HepG2 (cell line): ENCODE data around the gene LDLR. TPM values are rescaled to one million over a fixed set of nuclear protein-coding genes. Genes with fewer than 3 reads are reported as not detected.

Experiments
- CCAR2 ChIP-seq: fragments of 200-400 bp; formaldehyde crosslinking; optimal IDR thresholded peaks from 2 replicates; pipeline ENCODE3; 2018; ENCODE audit warnings: low read depth, mild to moderate bottlenecking, low read length, moderate library complexity
- CERS6 ChIP-seq: sonication (generic); formaldehyde crosslinking; IDR thresholded peaks from 2 replicates; pipeline ENCODE4 v1.5.0; 2020; ENCODE audit warnings: missing genetic modification reagents
- E2F1 ChIP-seq: sonication (generic); formaldehyde crosslinking; IDR thresholded peaks from 2 replicates; pipeline ENCODE4 v1.5.0; 2020; ENCODE audit warnings: missing genetic modification reagents
- GTF2F1 ChIP-seq: fragments of 150-350 bp; IDR thresholded peaks from 2 replicates; pipeline ENCODE4 v1.6.1; 2014; ENCODE audit warnings: low read length
- KAT2B ChIP-seq: fragments of 150-350 bp; IDR thresholded peaks from 2 replicates; pipeline ENCODE4 v1.6.1; 2014; ENCODE audit warnings: low read depth, low read length, borderline replicate concordance
- MXI1 ChIP-seq: IDR thresholded peaks from 3 replicates; pipeline ENCODE4 v1.6.1; 2012; ENCODE audit warnings: low read depth, low read length, inconsistent platforms, borderline replicate concordance
- MYNN ChIP-seq: sonication (generic); formaldehyde crosslinking; IDR thresholded peaks from 2 replicates; pipeline ENCODE4 v1.4.0; 2020; ENCODE audit warnings: mild to moderate bottlenecking, low read depth, missing genetic modification reagents
- NAIF1 ChIP-seq: sonication (generic); formaldehyde crosslinking; IDR thresholded peaks from 2 replicates; pipeline ENCODE4 v1.5.0; 2020; ENCODE audit warnings: mild to moderate bottlenecking, missing genetic modification reagents, borderline replicate concordance
- PRDM4 ChIP-seq: sonication (generic); formaldehyde crosslinking; IDR thresholded peaks from 2 replicates; pipeline ENCODE4 v1.9.0; 2021; ENCODE audit warnings: missing genetic modification reagents, borderline replicate concordance
- TEF ChIP-seq: sonication (generic); formaldehyde crosslinking; IDR thresholded peaks from 2 replicates; pipeline ENCODE4 v1.5.0; 2020; ENCODE audit warnings: missing genetic modification reagents
- THYN1 ChIP-seq: sonication (generic); formaldehyde crosslinking; IDR thresholded peaks from 2 replicates; pipeline ENCODE4 v1.8.1; 2023; ENCODE audit warnings: low read depth, mild to moderate bottlenecking, moderate library complexity, missing genetic modification reagents, borderline replicate concordance
- ZBTB1 ChIP-seq: sonication (generic); formaldehyde crosslinking; IDR thresholded peaks from 2 replicates; pipeline ENCODE4 v1.4.0; 2020; ENCODE audit warnings: missing genetic modification reagents, borderline replicate concordance
- ZBTB14 ChIP-seq: sonication (generic); formaldehyde crosslinking; IDR thresholded peaks from 2 replicates; pipeline ENCODE4 v1.4.0; 2020; ENCODE audit warnings: missing genetic modification reagents
- ZBTB33 ChIP-seq: sonication (generic); formaldehyde crosslinking; IDR thresholded peaks from 2 replicates; pipeline ENCODE4 v1.4.0; 2020; ENCODE audit warnings: missing genetic modification reagents
- ZMYM2 ChIP-seq: sonication (generic); formaldehyde crosslinking; IDR thresholded peaks from 2 replicates; pipeline ENCODE4 v1.8.0; 2022; ENCODE audit warnings: mild to moderate bottlenecking, missing genetic modification reagents
- ZNF136 ChIP-seq: sonication (generic); formaldehyde crosslinking; IDR thresholded peaks from 2 replicates; pipeline ENCODE4 v1.8.1; 2022; ENCODE audit warnings: low read depth, mild to moderate bottlenecking, moderate library complexity, missing genetic modification reagents
- ZNF225 ChIP-seq: sonication (generic); formaldehyde crosslinking; IDR thresholded peaks from 2 replicates; pipeline ENCODE4 v1.4.0; 2020; ENCODE audit warnings: mild to moderate bottlenecking, missing genetic modification reagents
- ZNF350 ChIP-seq: sonication (generic); formaldehyde crosslinking; IDR thresholded peaks from 2 replicates; pipeline ENCODE4 v1.4.0; 2020; ENCODE audit warnings: mild to moderate bottlenecking, low read depth, missing genetic modification reagents, borderline replicate concordance
- ZNF557 ChIP-seq: sonication (generic); formaldehyde crosslinking; IDR thresholded peaks from 2 replicates; pipeline ENCODE4 v1.4.0; 2020; ENCODE audit warnings: missing genetic modification reagents
- ZNF558 ChIP-seq: sonication (generic); formaldehyde crosslinking; IDR thresholded peaks from 2 replicates; pipeline ENCODE4 v1.9.0; 2022; ENCODE audit warnings: mild to moderate bottlenecking, missing genetic modification reagents, borderline replicate concordance
- ZNF780A ChIP-seq: sonication (generic); formaldehyde crosslinking; IDR thresholded peaks from 2 replicates; pipeline ENCODE4 v1.8.0; 2022; ENCODE audit warnings: mild to moderate bottlenecking, missing genetic modification reagents, moderate library complexity
- ZSCAN30 ChIP-seq: sonication (generic); formaldehyde crosslinking; IDR thresholded peaks from 2 replicates; pipeline ENCODE4 v1.5.0; 2020; ENCODE audit warnings: mild to moderate bottlenecking, missing genetic modification reagents
- polyA plus RNA-seq, 8 experiments: library from polyadenylated mRNA; depleted of rRNA in 3 of 8; stranded (reverse) in 7 of 8; unstranded in 1 of 8; fragments of >200 nt; fragmentation: Illumina TruSeq in 4 of 8; extraction: Trizol in 4 of 8; gene quantifications; 2 replicates each; pipeline versions ENCODE4 v1.2.1 to v1.2.3, GENCODE V29; 2011 to 2016; ENCODE audit warnings: low read depth in 4 of 8, missing spikeins in 1 of 8, mixed read lengths in 1 of 8; ENCODE audit not compliant: insufficient read depth in 1 of 8
- total RNA-seq, 5 experiments: library from RNA; depleted of rRNA; stranded (reverse); fragments of >200 nt; fragmentation: Illumina TruSeq; extraction: Trizol; gene quantifications; 2 replicates each; pipeline ENCODE4 v1.2.3, GENCODE V29; 2016; ENCODE audit warnings: low read depth in 1 of 5

Gene LDLR
- total and polyA plus RNA-seq, 2 of the 13 experiments (the other 11 are each of a cell fraction or from before 2014, with no cell fraction given), result 51.6 to 92.5 TPM

- TF ChIP-seq ZBTB14 (CRISPR knock-in tag) (no peak), ZNF780A (CRISPR knock-in tag) (no peak), MXI1 (peak; percentile 60; the same call in 1 of the 3 replicates), ZNF225 (CRISPR knock-in tag) (no peak), ZBTB33 (no peak), CERS6 (no peak), TEF (no peak), CCAR2 (no peak), ZNF557 (no peak), THYN1 (CRISPR knock-in tag) (no peak), ZSCAN30 (no peak), ZMYM2 (CRISPR knock-in tag) (no peak), MYNN (CRISPR knock-in tag) (no peak), E2F1 (CRISPR knock-in tag) (no peak), ZNF350 (CRISPR knock-in tag) (no peak), ZBTB1 (CRISPR knock-in tag) (no peak), KAT2B (no peak), GTF2F1 (no peak), ZNF558 (CRISPR knock-in tag) (no peak), NAIF1 (CRISPR knock-in tag) (no peak), PRDM4 (no peak), ZNF136 (0 out of 2 replicates have a peak, but pooled peaks have one; percentile 18)
Measured at GRCh38 chr19:11142528-11143171, 53.4 kb downstream of the LDLR start (continued).
